HEK293 (cell line): ENCODE data around the gene ZNF772.
A peak's percentile ranks its signal among the peaks of the same experiment; 100 is the strongest.

Source experiments
- CTCF ChIA-PET: fragments of 350-600 bp; formaldehyde crosslinking; extraction: SDS; loops from one replicate; lab custom pipeline; 2021; ENCODE audit warnings: antibody characterized with exemption; lab: Yijun Ruan, JAX
- POLR2A ChIA-PET: fragments of 300-600 bp; formaldehyde crosslinking; extraction: SDS; loops from one replicate; lab custom pipeline; 2020; ENCODE audit warnings: antibody characterized with exemption, inconsistent platforms; lab: Yijun Ruan, JAX
- H3K27ac ChIP-seq: fragments of 200-500 bp; sonication (Bioruptor generic); 2 replicates; pipeline ENCODE4 v1.5.1; 2014; ENCODE audit warnings: low read depth, low read length, control low read depth, inconsistent platforms; ENCODE audit errors: extremely low read depth
- H3K36me3 ChIP-seq, 2 experiments: fragments of 200-500 bp in 1 of 2; sonication (Bioruptor generic) in 1 of 2; 1 replicate in 1 of 2; 2 replicates in 1 of 2; pipeline ENCODE4 v1.5.1; 2014 to 2017; ENCODE audit warnings: inconsistent platforms in 2 of 2, low read length in 2 of 2; ENCODE audit not compliant: control insufficient read depth in 2 of 2, insufficient read depth in 1 of 2
- H3K4me1 ChIP-seq: fragments of 200-500 bp; sonication (Bioruptor generic); 2 replicates; pipeline ENCODE4 v1.5.1; 2014; ENCODE audit warnings: mild to moderate bottlenecking, low read length, inconsistent platforms; ENCODE audit not compliant: control insufficient read depth, insufficient read depth
- H3K4me3 ChIP-seq: 2 replicates; pipeline ENCODE4 v1.5.1; 2011; ENCODE audit warnings: low read depth, mild to moderate bottlenecking, control low read depth, low read length, moderate library complexity
- H3K9me3 ChIP-seq: fragments of 200-500 bp; sonication (Bioruptor generic); 2 replicates; pipeline ENCODE4 v1.5.1; 2014; ENCODE audit warnings: low read depth, low read length, inconsistent platforms; ENCODE audit not compliant: control insufficient read depth, insufficient read depth
- AEBP2 ChIP-seq: fragments of 450-650 bp; formaldehyde crosslinking; IDR thresholded peaks from 2 replicates; pipeline ENCODE4 v1.5.1; 2016; ENCODE audit warnings: missing biosample characterization, missing genetic modification characterization, borderline replicate concordance
- EGR2 ChIP-seq: fragments of 450-650 bp; formaldehyde crosslinking; IDR thresholded peaks from 2 replicates; pipeline ENCODE4 v1.5.1; 2016; ENCODE audit warnings: low read depth, missing biosample characterization, missing genetic modification characterization
- GLI4 ChIP-seq: fragments of 450-650 bp; formaldehyde crosslinking; IDR thresholded peaks from 2 replicates; pipeline ENCODE4 v1.5.1; 2016; ENCODE audit warnings: missing biosample characterization, missing genetic modification characterization
- GLIS2 ChIP-seq: fragments of 450-650 bp; formaldehyde crosslinking; IDR thresholded peaks from 2 replicates; pipeline ENCODE4 v1.5.1; 2016; ENCODE audit warnings: missing biosample characterization, missing genetic modification characterization
- KLF16 ChIP-seq: fragments of 450-650 bp; formaldehyde crosslinking; IDR thresholded peaks from 2 replicates; pipeline ENCODE4 v1.5.1; 2017; ENCODE audit warnings: missing biosample characterization, missing genetic modification characterization
- PATZ1 ChIP-seq: fragments of 450-650 bp; formaldehyde crosslinking; IDR thresholded peaks from 2 replicates; pipeline ENCODE4 v1.5.1; 2016; ENCODE audit warnings: missing biosample characterization, missing genetic modification characterization
- PRDM10 ChIP-seq: fragments of 450-650 bp; formaldehyde crosslinking; IDR thresholded peaks from 2 replicates; pipeline ENCODE4 v1.5.1; 2016; ENCODE audit warnings: missing biosample characterization, missing genetic modification characterization
- PRDM4 ChIP-seq: fragments of 450-650 bp; formaldehyde crosslinking; IDR thresholded peaks from 2 replicates; pipeline ENCODE4 v1.5.1; 2017; ENCODE audit warnings: missing biosample characterization, missing genetic modification characterization
- PRDM6 ChIP-seq: fragments of 450-650 bp; formaldehyde crosslinking; IDR thresholded peaks from 2 replicates; pipeline ENCODE4 v1.5.1; 2017; ENCODE audit warnings: missing biosample characterization, missing genetic modification characterization
- REST ChIP-seq: fragments of 450-650 bp; formaldehyde crosslinking; IDR thresholded peaks from 2 replicates; pipeline ENCODE4 v1.5.1; 2016; ENCODE audit warnings: missing biosample characterization, missing genetic modification characterization
- SCRT2 ChIP-seq: fragments of 450-650 bp; formaldehyde crosslinking; IDR thresholded peaks from 2 replicates; pipeline ENCODE4 v1.5.1; 2016; ENCODE audit warnings: missing biosample characterization, missing genetic modification characterization
- ZEB2 ChIP-seq: fragments of 450-650 bp; formaldehyde crosslinking; IDR thresholded peaks from 2 replicates; pipeline ENCODE4 v1.5.1; 2016; ENCODE audit warnings: missing biosample characterization, missing genetic modification characterization
- ZNF175 ChIP-seq: fragments of 450-650 bp; formaldehyde crosslinking; IDR thresholded peaks from 2 replicates; pipeline ENCODE4 v1.5.1; 2016; ENCODE audit warnings: missing biosample characterization, missing genetic modification characterization
- ZNF514 ChIP-seq: fragments of 450-650 bp; formaldehyde crosslinking; IDR thresholded peaks from 2 replicates; pipeline ENCODE4 v1.5.1; 2016; ENCODE audit warnings: missing biosample characterization, missing genetic modification characterization
- ZNF529 ChIP-seq: fragments of 450-650 bp; formaldehyde crosslinking; IDR thresholded peaks from 2 replicates; pipeline ENCODE4 v1.5.1; 2017; ENCODE audit warnings: missing genetic modification characterization, missing biosample characterization; ENCODE audit not compliant: insufficient replicate concordance
- ZNF626 ChIP-seq: fragments of 450-650 bp; sonication (Bioruptor Pico); formaldehyde crosslinking; IDR thresholded peaks from 2 replicates; pipeline ENCODE4 v1.5.1; 2018; ENCODE audit warnings: missing biosample characterization, missing genetic modification characterization, inconsistent platforms
- ZNF654 ChIP-seq: fragments of 450-650 bp; formaldehyde crosslinking; IDR thresholded peaks from 2 replicates; pipeline ENCODE4 v1.5.1; 2016; ENCODE audit warnings: low read depth, missing biosample characterization, missing genetic modification characterization
- ZNF791 ChIP-seq: fragments of 450-650 bp; formaldehyde crosslinking; IDR thresholded peaks from 2 replicates; pipeline ENCODE4 v1.5.1; 2016; ENCODE audit warnings: missing biosample characterization, missing genetic modification characterization
- ZSCAN23 ChIP-seq: fragments of 450-650 bp; formaldehyde crosslinking; IDR thresholded peaks from 2 replicates; pipeline ENCODE4 v1.5.1; 2016; ENCODE audit warnings: missing biosample characterization, missing genetic modification characterization

Gene ZNF772

GRCh38 chr19:57443121-57443696, 34.2 kb downstream of the ZNF772 start (continued):
- 0 out of 2 replicates have a peak, but pooled peaks have one; percentile 47 for TF ChIP-seq ZNF626 (tag by site-specific recombination)
- peak; percentile 68 for TF ChIP-seq SCRT2 (tag by site-specific recombination)
- no peak for TF ChIP-seq ZNF654 (tag by site-specific recombination)
- TF ChIP-seq ZNF514: no peak
- no peak for TF ChIP-seq KLF16 (tag by site-specific recombination)
- TF ChIP-seq ZSCAN23 (tag by site-specific recombination): no peak

GRCh38 chr19:57441979-57442752, 35.2 kb downstream of the ZNF772 start:
- ChIA-PET POLR2A (no interaction called here), CTCF (no interaction called here)
- peaks cover 2% of the 10 kb centered on the region for H3K9me3 ChIP-seq
- H3K4me3 ChIP-seq: no peak overlapping the region
- H3K36me3 ChIP-seq: peaks cover 30 to 68% of the 10 kb centered on the region in 2 experiments
- TF ChIP-seq SCRT2 (tag by site-specific recombination) (no peak), PATZ1 (tag by site-specific recombination) (no peak), ZNF175 (tag by site-specific recombination) (no peak), GLIS2 (tag by site-specific recombination) (no peak), ZNF791 (tag by site-specific recombination) (no peak), PRDM10 (tag by site-specific recombination) (no peak), PRDM4 (tag by site-specific recombination) (no peak), REST (no peak), ZNF529 (tag by site-specific recombination) (no peak), PRDM6 (tag by site-specific recombination) (no peak), AEBP2 (tag by site-specific recombination) (no peak), ZEB2 (no peak), EGR2 (tag by site-specific recombination) (no peak), GLI4 (tag by site-specific recombination) (no peak)
- TF ChIP-seq, all 188 proteins: peak for 0
- H3K4me1 ChIP-seq: no peaks in the 10 kb centered on the region
- H3K27ac ChIP-seq: no peak overlapping the region
